Measurements from ENCODE around the gene UTP11. TPM values are rescaled to one million over a fixed set of nuclear protein-coding genes. Genes with fewer than 3 reads are reported as not detected.
A peak's percentile ranks its signal among the peaks of the same experiment; 100 is the strongest.
"Not testable (repeated sequence)": the region's sequence is repeated elsewhere in the genome, so short reads cannot be mapped to it uniquely, and the experiment has no call there.

The UTP11 gene
- total RNA-seq, 2 experiments from 2014 or later = 8.7 to 9.4 TPM

GRCh38 chr1:37974567-37974966 is 38.0 kb upstream of the UTP11 start:
- Mint-ChIP-seq H3K4me3 (no peak overlapping the region), H3K9me3 (no peaks in the 10 kb centered on the region), H3K27ac (no peak overlapping the region), H3K36me3 (ENCODE audit: low read depth) (peaks cover 99% of the 10 kb centered on the region), H3K4me1 (ENCODE audit: low read depth) (peaks cover 10% of the 10 kb centered on the region), H3K27me3 (no peaks in the 10 kb centered on the region)
- ATAC-seq (ENCODE audit: poor library complexity) = no peak
- intact Hi-C loops (cut with DNase I, micrococcal nuclease) = no loop called here
- Histone ChIP-seq H3K27ac (ENCODE audit: low read depth in 1 of 2, low read length in 2 of 2) (no peak overlapping the region), H3K4me3 (ENCODE audit: low read length) (no peak overlapping the region), H3K27me3 (ENCODE audit: control insufficient read depth in 1 of 2, insufficient read depth in 2 of 2, low read length in 2 of 2) (no peaks in the 10 kb centered on the region), H3K36me3 (ENCODE audit: insufficient read depth, low read length) (peaks cover 57% of the 10 kb centered on the region), H3K9me3 (ENCODE audit: control insufficient read depth in 1 of 2, insufficient read depth in 1 of 2, low read length in 2 of 2) (no peaks in the 10 kb centered on the region), H3K4me1 (ENCODE audit: insufficient read depth, low read length) (no peaks in the 10 kb centered on the region)
- ChIA-PET POLR2A (no interaction called here), CTCF (interaction anchor here (0.7 kb wide), 1 partner anchor 480 kb away, joined by 4 read pairs; no protein-coding TSS in a partner anchor)
- no peak for DNase-seq
- TF ChIP-seq CTCF (IDR thresholded peaks at IDR 0.05) = no peak

- H3K9me3 ChIP-seq (ENCODE audit: control insufficient read depth in 1 of 2, insufficient read depth in 1 of 2, low read length in 2 of 2); H3K4me3 ChIP-seq (ENCODE audit: low read length); CTCF ChIA-PET; H3K27ac ChIP-seq (ENCODE audit: low read depth in 1 of 2, low read length in 2 of 2); H3K27ac Mint-ChIP-seq; H3K4me1 ChIP-seq (ENCODE audit: insufficient read depth, low read length); H3K9me3 Mint-ChIP-seq; POLR2A ChIA-PET; H3K27me3 ChIP-seq (ENCODE audit: control insufficient read depth in 1 of 2, insufficient read depth in 2 of 2, low read length in 2 of 2); H3K27me3 Mint-ChIP-seq; H3K4me3 Mint-ChIP-seq; ATAC-seq (ENCODE audit: poor library complexity): not testable (repeated sequence)
- H3K36me3 ChIP-seq (ENCODE audit: insufficient read depth, low read length) = peaks cover 57% of the 10 kb centered on the region
- Mint-ChIP-seq H3K36me3 (ENCODE audit: low read depth) (peaks cover 99% of the 10 kb centered on the region), H3K4me1 (ENCODE audit: low read depth) (peaks cover 10% of the 10 kb centered on the region)
- intact Hi-C loops (cut with DNase I, micrococcal nuclease) = loop anchor here (1.0 to 5.0 kb wide), 3 partner anchors 83 to 268 kb away; no protein-coding TSS in a partner anchor
- peak; percentile 23 for TF ChIP-seq CTCF (IDR thresholded peaks at IDR 0.05)
- peak in 2 of 14 experiments; percentile 29 to 43 for DNase-seq
These were observed 37.5 kb upstream of the UTP11 start for GRCh38 chr1:37975083-37975482.

- H3K36me3 Mint-ChIP-seq (ENCODE audit: low read depth) = peaks cover 94% of the 10 kb centered on the region
- no peak for ATAC-seq (ENCODE audit: poor library complexity)
These were observed 34.0 kb upstream of the UTP11 start for GRCh38 chr1:37978541-37978940.

More at GRCh38 chr1:37978541-37978940, 34.0 kb upstream of the UTP11 start:
- H3K27ac Mint-ChIP-seq = no peak overlapping the region
- H3K27me3 Mint-ChIP-seq = no peaks in the 10 kb centered on the region
- Histone ChIP-seq H3K27me3 (ENCODE audit: control insufficient read depth in 1 of 2, insufficient read depth in 2 of 2, low read length in 2 of 2) (no peaks in the 10 kb centered on the region), H3K4me3 (ENCODE audit: low read length) (no peak overlapping the region), H3K27ac (ENCODE audit: low read depth in 1 of 2, low read length in 2 of 2) (no peak overlapping the region), H3K9me3 (ENCODE audit: control insufficient read depth in 1 of 2, insufficient read depth in 1 of 2, low read length in 2 of 2) (no peaks in the 10 kb centered on the region), H3K4me1 (ENCODE audit: insufficient read depth, low read length) (no peaks in the 10 kb centered on the region), H3K36me3 (ENCODE audit: insufficient read depth, low read length) (peaks cover 83% of the 10 kb centered on the region)
- no peak overlapping the region for H3K4me3 Mint-ChIP-seq
- H3K4me1 Mint-ChIP-seq (ENCODE audit: low read depth) = no peaks in the 10 kb centered on the region
- DNase-seq = no peak
- H3K9me3 Mint-ChIP-seq = no peaks in the 10 kb centered on the region
- intact Hi-C loops (cut with DNase I, micrococcal nuclease) = loop anchor here in 1 of 2 experiments (5.0 kb wide), 2 partner anchors 86 to 271 kb away; no protein-coding TSS in a partner anchor
- POLR2A ChIA-PET = no interaction called here
- CTCF ChIA-PET = interaction anchor here (0.7 kb wide), 1 partner anchor 11 kb away, joined by 3 read pairs; the partner anchor contains the start of gene SF3A3
- TF ChIP-seq CTCF (IDR thresholded peaks at IDR 0.05) = no peak
